Skeletal muscle cell (primary cell): ENCODE measurements around the gene CRYBB3.
A peak's percentile ranks its signal among the peaks of the same experiment; 100 is the strongest.
"Not testable (repeated sequence)": the region's sequence is repeated elsewhere in the genome, so short reads cannot be mapped to it uniquely, and the experiment has no call there.

Experiments
- DNase-seq: peaks from one replicate; pipeline ENCODE4 v3.0.0-alpha.2; 2010; ENCODE audit warnings: low read depth
- H3K4me3 ChIP-seq: 2 replicates; pipeline ENCODE4 v1.5.1; 2011; ENCODE audit warnings: low read depth, mild to moderate bottlenecking, control low read depth, low read length, moderate library complexity

Gene CRYBB3

DNA sequence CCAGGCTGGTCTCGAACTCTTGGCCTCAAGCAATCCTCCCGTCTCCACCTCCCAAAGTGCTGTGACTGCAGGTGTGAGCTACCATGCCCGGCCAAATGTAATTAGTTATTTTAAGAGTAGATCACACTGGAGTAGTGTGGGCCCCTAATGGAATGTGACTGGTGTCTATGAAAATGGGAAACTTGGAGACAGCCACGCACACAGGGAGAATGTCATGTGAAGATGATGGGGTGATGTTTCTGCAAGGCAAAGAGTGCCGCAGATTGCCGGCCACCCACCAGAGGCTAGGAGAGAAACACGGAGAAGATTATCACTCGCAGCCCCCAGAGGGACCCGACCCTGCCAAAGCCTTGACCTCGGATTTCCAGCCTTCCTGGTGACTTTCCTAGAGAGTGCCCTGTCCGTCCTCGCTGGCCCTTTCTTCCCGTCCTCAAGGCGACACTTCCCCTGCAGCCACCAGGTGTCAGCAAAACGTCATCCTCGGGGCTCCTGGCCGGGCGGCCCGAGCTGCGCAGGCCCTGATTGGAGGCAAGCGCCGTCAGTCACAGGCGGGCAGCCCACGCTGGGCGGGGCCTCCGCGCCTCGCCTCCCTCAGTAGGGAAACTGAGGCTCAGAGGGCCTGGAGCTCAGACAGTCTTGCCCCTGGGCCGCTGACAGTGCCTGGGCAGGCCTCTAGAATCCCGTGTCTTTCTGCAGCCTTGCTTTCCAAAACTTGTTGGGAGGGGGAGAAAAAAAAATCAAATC is 36.1 kb downstream of the CRYBB3 start:
- no peak overlapping the region for H3K4me3 ChIP-seq
- peak; percentile 16 for DNase-seq

DNA sequence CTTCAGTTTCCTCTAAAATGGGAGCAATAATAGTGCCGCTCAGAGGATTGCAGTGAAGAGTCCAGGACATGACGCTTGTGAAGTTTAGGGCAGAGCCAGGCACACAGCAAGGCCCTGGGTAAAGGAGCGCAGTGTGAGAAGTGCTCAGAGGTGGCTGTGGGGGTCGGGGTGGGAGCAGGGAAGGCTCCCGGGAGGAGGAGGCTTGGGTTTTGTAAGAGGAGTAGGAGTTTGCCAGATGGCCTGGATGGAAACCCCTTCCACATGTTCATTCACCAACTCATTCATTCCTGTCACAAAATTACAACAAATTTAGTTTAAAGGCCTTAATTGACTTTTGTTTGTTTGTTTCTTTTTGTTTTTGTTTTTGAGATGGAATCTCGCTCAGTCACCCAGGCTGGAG is 36.8 kb downstream of the CRYBB3 start:
- H3K4me3 ChIP-seq, result no peak overlapping the region
- no peak for DNase-seq

DNA sequence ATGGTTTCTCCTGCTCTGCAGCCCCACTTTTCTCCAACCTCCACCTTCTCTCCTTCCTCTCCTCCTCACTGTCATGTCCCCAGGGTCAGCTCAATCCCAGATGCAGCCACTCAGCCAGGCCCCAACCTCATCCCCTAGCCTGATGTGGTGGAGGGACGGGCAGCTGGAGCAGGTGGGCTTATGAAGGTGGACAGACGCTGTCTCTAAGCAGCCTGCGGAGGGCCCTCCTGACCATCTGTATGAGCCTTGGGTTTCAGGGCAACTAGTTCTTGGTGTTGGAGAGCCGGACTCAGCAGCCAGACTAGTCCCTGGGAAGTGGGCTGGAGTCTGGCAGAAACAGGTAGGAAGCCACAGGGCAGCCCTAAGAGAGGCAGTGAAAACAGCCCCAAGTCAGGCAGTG is 37.8 kb downstream of the CRYBB3 start:
- DNase-seq, result no peak
- no peak overlapping the region for H3K4me3 ChIP-seq

DNA sequence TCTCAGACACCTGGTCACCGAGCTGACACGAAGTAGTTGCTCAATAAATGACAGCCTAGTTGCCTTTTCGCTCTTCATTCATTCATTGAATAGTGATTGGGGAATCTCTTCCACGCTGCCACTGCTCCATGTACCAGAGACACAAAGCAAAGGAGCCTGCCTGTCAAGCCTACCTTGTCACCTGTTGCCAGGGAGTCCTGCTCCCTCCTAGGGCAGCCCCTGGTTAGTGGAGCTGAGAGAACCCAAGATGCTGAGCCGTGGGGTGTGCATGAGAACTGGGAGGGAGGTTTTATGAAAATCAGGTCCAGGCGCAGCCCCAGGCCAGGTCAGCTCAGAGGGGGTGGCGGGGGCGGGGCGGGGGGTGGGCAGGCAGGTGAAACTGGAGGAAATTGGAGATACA is 38.4 kb downstream of the CRYBB3 start:
- DNase-seq, result not testable (repeated sequence)

DNA sequence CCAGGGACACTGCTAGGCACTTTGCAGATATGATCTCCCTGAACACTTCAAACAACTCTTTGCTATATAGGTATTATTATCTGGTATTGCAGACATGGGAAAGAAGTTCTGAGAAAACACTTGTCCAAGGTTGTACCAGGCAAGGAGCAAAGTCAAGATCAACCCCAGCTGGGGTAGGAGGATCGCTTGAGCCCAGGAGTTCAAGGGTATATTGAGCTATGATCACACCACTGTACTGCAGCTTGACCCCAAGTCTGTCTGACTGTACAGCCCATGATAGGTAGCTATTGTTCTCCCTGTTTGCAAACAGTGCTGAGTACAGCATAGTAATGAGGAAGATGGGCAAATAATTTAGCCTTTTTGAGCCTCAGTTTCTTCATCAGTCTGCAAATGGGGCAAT is 55.5 kb downstream of the CRYBB3 start:
- DNase-seq, H3K4me3 ChIP-seq: not testable (repeated sequence)

More for the DNA sequence above, 38.4 kb downstream of the CRYBB3 start:
- not testable (repeated sequence) for H3K4me3 ChIP-seq
